ENCODE measurements around the gene POGLUT2. TPM values are rescaled to one million over a fixed set of nuclear protein-coding genes. Genes with fewer than 3 reads are reported as not detected.

POGLUT2 gene
- total RNA-seq, 1 experiment from 2014 or later, result 31.3 TPM

- Histone ChIP-seq H3K27me3 (no peaks in the 10 kb centered on the region), H3K27ac (no peak overlapping the region), H3K4me3 (no peak overlapping the region), H3K4me1 (peaks cover under 1% of the 10 kb centered on the region), H3K9me3 (replicated peaks) (no peaks in the 10 kb centered on the region; the same call in 1 of the 2 replicates), H3K36me3 (no peaks in the 10 kb centered on the region; the same call in 1 of the 2 replicates)
- no peak for DNase-seq
Observed at GRCh38 chr13:102768909-102769308, 29.9 kb downstream of the POGLUT2 start.

GRCh38 chr13:102763741-102764140, 35.0 kb downstream of the POGLUT2 start:
- no peaks in the 10 kb centered on the region for H3K9me3 ChIP-seq (replicated peaks)
- no peak overlapping the region for H3K27ac ChIP-seq
- no peaks in the 10 kb centered on the region for H3K27me3 ChIP-seq
- no peaks in the 10 kb centered on the region for H3K4me1 ChIP-seq
- DNase-seq, result no peak
- no peak overlapping the region for H3K4me3 ChIP-seq
- no peaks in the 10 kb centered on the region; the same call in 1 of the 2 replicates for H3K36me3 ChIP-seq

- no peak for DNase-seq
- Histone ChIP-seq H3K4me1 (no peaks in the 10 kb centered on the region; the same call in 1 of the 2 replicates), H3K4me3 (no peak overlapping the region), H3K9me3 (replicated peaks) (no peaks in the 10 kb centered on the region), H3K27me3 (no peaks in the 10 kb centered on the region), H3K36me3 (no peaks in the 10 kb centered on the region), H3K27ac (no peak overlapping the region)
Observed at GRCh38 chr13:102761071-102761470, 37.7 kb downstream of the POGLUT2 start.

- Histone ChIP-seq H3K4me1 (no peaks in the 10 kb centered on the region; the same call in 1 of the 2 replicates), H3K4me3 (no peak overlapping the region), H3K36me3 (no peaks in the 10 kb centered on the region), H3K27ac (no peak overlapping the region), H3K27me3 (no peaks in the 10 kb centered on the region), H3K9me3 (replicated peaks) (no peaks in the 10 kb centered on the region)
- no peak for DNase-seq
Observed at GRCh38 chr13:102758842-102759241, 39.9 kb downstream of the POGLUT2 start.

- Histone ChIP-seq H3K4me3 (no peak overlapping the region), H3K36me3 (no peaks in the 10 kb centered on the region), H3K9me3 (replicated peaks) (no peaks in the 10 kb centered on the region), H3K27me3 (no peaks in the 10 kb centered on the region), H3K27ac (no peak overlapping the region), H3K4me1 (no peaks in the 10 kb centered on the region; the same call in 1 of the 2 replicates)
- DNase-seq, result no peak
Observed at GRCh38 chr13:102757006-102757405, 41.8 kb downstream of the POGLUT2 start.

- no peak overlapping the region for H3K27ac ChIP-seq
- no peaks in the 10 kb centered on the region for H3K27me3 ChIP-seq
- H3K4me3 ChIP-seq, result no peak overlapping the region
- no peaks in the 10 kb centered on the region; the same call in 1 of the 2 replicates for H3K4me1 ChIP-seq
- DNase-seq, result no peak
- H3K9me3 ChIP-seq (replicated peaks), result no peaks in the 10 kb centered on the region
- H3K36me3 ChIP-seq, result no peaks in the 10 kb centered on the region
Observed at GRCh38 chr13:102751886-102752285, 46.9 kb downstream of the POGLUT2 start.

GRCh38 chr13:102742506-102742905, 56.3 kb downstream of the POGLUT2 start:
- DNase-seq, result no peak
- no peaks in the 10 kb centered on the region for H3K4me1 ChIP-seq
- H3K9me3 ChIP-seq (replicated peaks), result no peaks in the 10 kb centered on the region
- H3K27ac ChIP-seq, result no peak overlapping the region
- H3K27me3 ChIP-seq, result no peaks in the 10 kb centered on the region
- H3K4me3 ChIP-seq, result no peak overlapping the region
- H3K36me3 ChIP-seq, result no peaks in the 10 kb centered on the region

GRCh38 chr13:102742101-102742500, 56.7 kb downstream of the POGLUT2 start:
- H3K27me3 ChIP-seq, result no peaks in the 10 kb centered on the region
- no peaks in the 10 kb centered on the region for H3K36me3 ChIP-seq
- H3K4me3 ChIP-seq, result no peak overlapping the region
- H3K4me1 ChIP-seq, result no peaks in the 10 kb centered on the region
- no peak for DNase-seq
- H3K9me3 ChIP-seq (replicated peaks), result no peaks in the 10 kb centered on the region
- no peak overlapping the region for H3K27ac ChIP-seq

Other genes starting within 250 kb of the POGLUT2 start
- 70.6 and 84.6 TPM in 2 replicates for gene TPP2, start 202.0 kb downstream of the POGLUT2 start, total RNA-seq (2014; rRNA removed; shearing (Covaris generic))
- not detected in 2 replicates for gene METTL21C, start 103.9 kb downstream of the POGLUT2 start, total RNA-seq (2014; rRNA removed; shearing (Covaris generic))
- 18.8 and 20.1 TPM in 2 replicates for gene TEX30, start 25.2 kb downstream of the POGLUT2 start, total RNA-seq (2014; rRNA removed; shearing (Covaris generic))
- gene BIVM, start 143 bp upstream of the POGLUT2 start, total RNA-seq (2014; rRNA removed; shearing (Covaris generic)), result 10.6 and 12.5 TPM in 2 replicates
- 24.5 and 28.4 TPM in 2 replicates for gene ERCC5, start 47.1 kb upstream of the POGLUT2 start, total RNA-seq (2014; rRNA removed; shearing (Covaris generic))

Measured in SJCRH30 (cell line).